Measurements from ENCODE around the gene CCL2.

The CCL2 gene

GRCh38 chr17:34246446-34246845, 8.6 kb upstream of the CCL2 start:
- TF ChIP-seq CTCF (IDR thresholded peaks at IDR 0.05; ENCODE audit: low read length, missing control alignments), result no peak
- DNase-seq (ENCODE audit: low read depth), result no peak
- H3K4me3 ChIP-seq (replicated peaks; ENCODE audit: low read depth, low read length), result no peak overlapping the region

GRCh38 chr17:34246881-34247280, 8.2 kb upstream of the CCL2 start:
- no peak for DNase-seq (ENCODE audit: low read depth)
- TF ChIP-seq CTCF (IDR thresholded peaks at IDR 0.05; ENCODE audit: low read length, missing control alignments), result no peak
- H3K4me3 ChIP-seq (replicated peaks; ENCODE audit: low read depth, low read length), result no peak overlapping the region

- DNase-seq (ENCODE audit: low read depth), result peak; percentile 73
- no peak overlapping the region for H3K4me3 ChIP-seq (replicated peaks; ENCODE audit: low read depth, low read length)
- no peak for TF ChIP-seq CTCF (IDR thresholded peaks at IDR 0.05; ENCODE audit: low read length, missing control alignments)
Observed at GRCh38 chr17:34248511-34249024, 6.5 kb upstream of the CCL2 start.

GRCh38 chr17:34249061-34249460, 6.0 kb upstream of the CCL2 start:
- no peak overlapping the region for H3K4me3 ChIP-seq (replicated peaks; ENCODE audit: low read depth, low read length)
- no peak for TF ChIP-seq CTCF (IDR thresholded peaks at IDR 0.05; ENCODE audit: low read length, missing control alignments)
- DNase-seq (ENCODE audit: low read depth), result no peak

GRCh38 chr17:34249478-34249877, 5.6 kb upstream of the CCL2 start:
- DNase-seq (ENCODE audit: low read depth), result no peak
- TF ChIP-seq CTCF (IDR thresholded peaks at IDR 0.05; ENCODE audit: low read length, missing control alignments), result no peak
- H3K4me3 ChIP-seq (replicated peaks; ENCODE audit: low read depth, low read length), result no peak overlapping the region

GRCh38 chr17:34251186-34251585, 3.9 kb upstream of the CCL2 start:
- no peak for DNase-seq (ENCODE audit: low read depth)
- TF ChIP-seq CTCF (IDR thresholded peaks at IDR 0.05; ENCODE audit: low read length, missing control alignments), result no peak
- no peak overlapping the region for H3K4me3 ChIP-seq (replicated peaks; ENCODE audit: low read depth, low read length)

- no peak overlapping the region for H3K4me3 ChIP-seq (replicated peaks; ENCODE audit: low read depth, low read length)
- DNase-seq (ENCODE audit: low read depth), result no peak
- TF ChIP-seq CTCF (IDR thresholded peaks at IDR 0.05; ENCODE audit: low read length, missing control alignments), result no peak
Observed at GRCh38 chr17:34252095-34252443, 3.0 kb upstream of the CCL2 start.

Data from fibroblast of pulmonary artery (primary cell).